ENCODE data around the gene DOCK2.
"Not testable (repeated sequence)": the region's sequence is repeated elsewhere in the genome, so short reads cannot be mapped to it uniquely, and the experiment has no call there.

Gene DOCK2

DNA sequence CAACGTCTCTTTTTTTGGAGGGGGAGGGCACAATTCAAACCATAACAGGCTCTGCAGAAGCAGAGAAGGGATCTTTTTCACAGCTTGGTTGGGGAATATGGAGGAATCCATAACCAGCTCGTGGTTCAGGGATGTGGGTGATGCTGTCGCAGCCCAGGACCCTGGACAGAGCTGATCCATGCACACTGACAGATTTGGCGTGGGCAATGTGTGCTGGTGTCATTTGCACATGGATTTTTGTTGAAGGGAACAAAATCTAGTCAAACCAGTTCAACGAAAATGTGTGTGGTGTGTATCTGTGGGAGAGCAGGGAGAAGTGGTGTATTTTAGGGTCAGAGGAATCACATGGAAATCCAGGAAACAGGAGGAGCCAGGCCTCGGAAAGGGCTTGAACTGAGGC lies 4.2 kb downstream of the DOCK2 start:
- DNase-seq: no peak

- no peak for DNase-seq
These were observed 9.8 kb downstream of the DOCK2 start for GRCh38 chr5:169646856-169647255.

DNA sequence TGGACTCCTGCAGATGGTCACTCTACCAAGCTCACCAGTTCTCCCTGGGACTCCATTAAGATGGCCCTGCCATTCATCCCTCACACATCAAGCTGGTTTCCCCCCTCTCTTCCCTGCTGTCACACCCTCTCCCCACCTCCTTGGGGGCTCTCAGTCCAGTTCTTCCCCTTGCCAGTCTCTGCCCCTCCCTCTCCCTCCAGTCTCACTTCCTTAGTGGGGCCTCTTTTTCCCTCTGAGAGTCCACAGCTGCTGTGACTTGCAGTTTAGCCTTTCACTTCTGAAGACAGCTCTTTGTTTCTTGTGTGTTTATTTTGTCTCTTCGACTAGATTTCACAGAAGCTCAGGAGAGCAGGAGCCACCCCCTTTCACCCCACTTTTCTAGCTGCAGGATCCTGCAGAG lies 10.5 kb downstream of the DOCK2 start:
- peak; percentile 61 for DNase-seq

GRCh38 chr5:169648725-169649310 lies 11.7 kb downstream of the DOCK2 start:
- no peak for DNase-seq

GRCh38 chr5:169649486-169649885 lies 12.4 kb downstream of the DOCK2 start:
- DNase-seq: no peak

- DNase-seq: no peak
These were observed 13.7 kb downstream of the DOCK2 start for GRCh38 chr5:169650701-169651331.

- no peak for DNase-seq
These were observed 14.5 kb downstream of the DOCK2 start for GRCh38 chr5:169651526-169651925.

GRCh38 chr5:169652057-169652456 lies 15.0 kb downstream of the DOCK2 start:
- no peak for DNase-seq

GRCh38 chr5:169653091-169653490 lies 16.0 kb downstream of the DOCK2 start:
- DNase-seq: no peak

- DNase-seq: no peak
These were observed 18.3 kb downstream of the DOCK2 start for GRCh38 chr5:169655353-169655752.

DNA sequence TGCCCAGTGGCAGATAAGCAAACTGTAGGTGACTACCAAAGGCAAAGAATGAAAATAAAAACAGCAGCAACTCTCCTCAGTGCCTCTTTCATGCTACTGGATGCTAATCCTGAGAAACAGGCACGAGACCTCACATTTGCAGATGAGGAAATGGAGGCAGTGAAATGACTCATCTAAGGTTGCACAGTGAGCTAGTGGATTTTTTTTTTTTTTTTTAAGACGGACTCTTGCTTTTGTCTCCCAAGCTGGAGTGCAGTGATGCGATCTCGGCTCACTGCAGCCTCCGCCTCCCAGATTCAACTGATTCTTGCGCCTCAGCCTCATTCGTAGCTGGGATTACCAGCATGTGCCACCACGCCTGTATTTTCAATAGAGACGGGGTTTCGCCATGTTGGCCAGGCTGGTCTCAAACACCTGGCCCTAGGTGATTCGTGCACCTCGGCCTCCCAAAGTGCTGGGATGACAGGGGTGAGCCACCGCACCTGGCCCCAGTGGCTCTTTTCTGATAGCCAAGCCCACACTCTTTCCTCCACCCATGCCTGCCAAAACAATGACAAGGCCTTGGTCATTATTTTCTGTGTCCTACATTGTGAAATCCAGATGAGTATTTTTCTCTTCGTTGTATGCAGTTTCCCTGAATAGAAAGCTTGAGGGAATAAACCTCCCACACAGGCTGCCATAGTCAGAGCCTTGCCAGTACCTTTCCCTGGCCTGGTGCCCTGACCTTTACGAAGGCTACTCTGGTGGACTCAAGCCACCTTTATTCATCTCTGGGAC lies 19.2 kb downstream of the DOCK2 start:
- DNase-seq: no peak

DNA sequence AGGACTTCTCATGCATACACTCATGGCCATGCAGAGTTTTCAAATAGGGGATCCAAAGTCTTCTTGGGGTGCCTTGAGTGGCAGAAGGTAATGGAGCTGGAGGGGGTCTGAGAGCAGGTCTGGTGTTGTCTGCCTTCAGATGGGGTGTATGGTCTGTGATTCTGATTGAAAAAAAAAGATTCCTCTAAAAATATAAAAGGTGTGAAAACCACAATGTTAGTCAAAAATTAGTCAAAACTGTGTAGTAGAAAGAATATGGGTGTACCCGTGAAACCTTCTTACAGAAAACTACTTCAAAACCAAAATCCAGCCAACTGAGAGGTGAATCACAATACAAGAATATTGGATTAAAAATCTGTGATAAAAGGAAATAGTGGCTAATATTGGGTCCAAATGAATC lies 20.1 kb downstream of the DOCK2 start:
- no peak for DNase-seq

- DNase-seq: not testable (repeated sequence)
These were observed 25.4 kb downstream of the DOCK2 start for GRCh38 chr5:169662451-169662850.

- no peak for DNase-seq
These were observed 26.5 kb downstream of the DOCK2 start for GRCh38 chr5:169663537-169663936.

GRCh38 chr5:169666365-169666764 lies 29.3 kb downstream of the DOCK2 start:
- DNase-seq: no peak

GRCh38 chr5:169667896-169668674 lies 31.0 kb downstream of the DOCK2 start:
- no peak for DNase-seq

- no peak for DNase-seq
These were observed 31.7 kb downstream of the DOCK2 start for GRCh38 chr5:169668732-169669131.

GRCh38 chr5:169670769-169671525 lies 33.9 kb downstream of the DOCK2 start:
- no peak for DNase-seq

DNA sequence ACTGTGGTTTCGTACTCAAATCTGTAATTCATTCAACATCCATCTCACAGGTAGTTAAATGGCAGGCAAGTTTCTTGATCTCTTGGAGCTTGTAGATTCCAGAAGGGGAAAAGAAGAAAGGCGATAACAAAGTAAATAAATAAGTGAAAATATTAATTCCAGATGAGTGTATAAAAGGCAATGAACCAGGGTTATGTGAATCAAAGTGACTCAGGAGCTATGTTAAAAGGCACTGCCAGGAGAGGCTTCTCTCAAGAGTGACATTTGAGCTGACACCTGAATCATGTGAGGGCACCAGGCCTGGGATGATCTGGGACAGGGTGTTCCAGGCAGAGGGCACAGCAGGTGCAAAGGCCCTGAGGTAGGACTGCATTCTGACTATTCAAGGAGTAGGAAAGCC lies 45.0 kb downstream of the DOCK2 start:
- no peak for DNase-seq

GRCh38 chr5:169686137-169686536 lies 49.1 kb downstream of the DOCK2 start:
- DNase-seq: no peak

DNA sequence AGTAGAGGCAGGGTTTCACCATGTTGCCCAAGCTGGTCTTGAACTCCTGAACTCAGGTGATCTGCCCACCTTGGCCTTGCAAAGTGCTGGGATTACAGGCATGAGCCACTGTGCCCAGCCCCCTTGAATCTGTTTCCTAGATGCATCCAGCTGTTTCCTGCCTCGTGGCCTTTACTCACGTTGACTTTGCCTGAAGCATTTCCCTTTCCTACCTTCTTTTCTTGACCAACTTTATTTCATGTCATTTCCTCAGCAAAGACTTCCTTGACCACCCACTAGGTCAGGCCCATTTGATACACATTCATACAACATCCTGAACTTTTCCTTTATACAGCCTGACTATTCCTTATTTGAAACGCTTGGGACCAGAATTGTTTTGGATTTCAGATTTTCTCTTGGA lies 51.0 kb downstream of the DOCK2 start:
- no peak for DNase-seq

- DNase-seq: no peak
These were observed 54.4 kb downstream of the DOCK2 start for GRCh38 chr5:169691471-169691870.
